Effector CD8-positive, alpha-beta T cell (primary cell): Measurements from ENCODE around the gene PLA2G4A.

Source experiments
- DNase-seq: peaks from one replicate; lab custom pipeline; 2025; lab: John Stamatoyannopoulos, UW

The PLA2G4A gene

DNA sequence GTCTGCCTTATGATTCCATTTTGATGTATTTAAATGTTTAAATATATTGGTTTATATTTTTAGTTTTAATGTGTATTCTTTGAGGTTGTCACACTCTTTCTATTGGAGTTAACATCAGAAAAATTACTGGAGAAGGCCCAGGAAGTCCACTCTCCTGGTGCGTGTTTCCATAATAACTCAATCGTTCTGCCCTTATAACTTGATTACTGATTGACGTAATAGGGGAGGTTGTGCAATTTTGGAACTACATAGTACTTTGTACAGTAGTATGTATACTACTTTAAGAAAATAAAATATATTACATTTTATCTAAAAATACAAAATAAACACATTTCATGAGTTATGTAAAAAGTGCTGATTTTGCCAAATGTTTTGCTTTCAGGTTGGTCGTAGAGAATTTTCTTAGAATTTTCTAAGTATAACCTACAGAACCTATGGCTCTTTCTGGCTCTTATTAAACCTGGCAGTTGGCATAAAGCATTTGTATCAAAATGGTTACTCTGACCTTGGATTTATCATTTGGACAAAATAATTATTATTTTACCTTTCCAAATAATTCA lies 5.7 kb downstream of the PLA2G4A start:
- DNase-seq = no peak

DNA sequence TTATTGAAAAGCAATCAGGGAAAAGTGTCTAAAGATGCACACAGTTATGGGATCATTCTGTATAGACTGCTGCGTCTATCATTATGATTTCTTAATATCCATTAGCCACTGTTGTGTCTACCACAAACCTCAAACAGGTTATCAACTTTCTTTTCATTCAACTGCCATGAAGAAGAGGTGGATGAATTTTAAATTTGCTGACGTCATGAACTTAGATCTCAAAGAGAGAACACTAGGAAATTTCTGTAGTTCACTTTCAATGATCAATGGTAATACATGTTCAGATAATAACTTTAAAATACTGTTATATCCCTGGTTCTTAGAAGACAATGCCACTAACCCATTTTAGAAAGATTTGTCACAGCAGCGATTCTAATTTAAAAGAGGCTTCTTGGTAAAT lies 6.7 kb downstream of the PLA2G4A start:
- no peak for DNase-seq

DNA sequence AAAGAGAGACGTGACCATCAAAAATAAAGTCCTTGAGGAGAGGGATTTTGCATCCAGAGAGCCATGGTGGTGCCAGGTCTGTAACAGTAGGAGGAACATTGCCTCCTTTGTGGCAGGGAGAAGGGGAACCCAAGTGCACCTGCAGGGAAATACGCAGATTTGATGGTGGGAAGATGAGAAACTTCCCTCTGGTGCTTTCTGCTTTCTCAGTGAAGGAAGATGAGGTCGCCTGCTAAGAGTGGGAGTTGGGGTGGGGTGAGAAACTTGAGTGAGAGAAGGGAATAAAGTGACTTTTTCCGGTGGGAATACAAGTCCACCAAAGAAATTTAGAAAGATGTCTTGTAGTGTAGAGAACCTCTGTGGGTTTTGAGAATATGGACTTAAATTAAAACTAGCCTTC lies 9.1 kb downstream of the PLA2G4A start:
- no peak for DNase-seq

GRCh38 chr1:186838380-186839040 lies 9.8 kb downstream of the PLA2G4A start:
- DNase-seq = no peak

DNA sequence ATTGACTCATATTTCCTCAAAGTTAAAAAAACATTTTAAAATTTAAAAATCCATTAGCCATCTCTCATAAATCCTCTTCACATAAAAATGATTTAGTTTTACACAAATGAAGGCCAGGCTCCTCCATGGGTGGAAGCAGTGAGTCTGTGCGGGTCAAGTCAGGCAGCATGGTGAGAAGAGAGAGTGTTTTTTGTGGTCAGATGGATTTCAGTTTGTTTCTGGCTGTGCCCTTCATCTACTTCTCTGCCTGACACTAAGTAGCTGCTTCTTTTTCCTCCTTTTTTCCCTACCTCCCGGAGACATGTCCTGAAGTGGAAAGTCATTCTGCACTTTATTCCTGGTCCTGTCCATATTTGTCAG lies 10.3 kb downstream of the PLA2G4A start:
- DNase-seq = no peak

DNA sequence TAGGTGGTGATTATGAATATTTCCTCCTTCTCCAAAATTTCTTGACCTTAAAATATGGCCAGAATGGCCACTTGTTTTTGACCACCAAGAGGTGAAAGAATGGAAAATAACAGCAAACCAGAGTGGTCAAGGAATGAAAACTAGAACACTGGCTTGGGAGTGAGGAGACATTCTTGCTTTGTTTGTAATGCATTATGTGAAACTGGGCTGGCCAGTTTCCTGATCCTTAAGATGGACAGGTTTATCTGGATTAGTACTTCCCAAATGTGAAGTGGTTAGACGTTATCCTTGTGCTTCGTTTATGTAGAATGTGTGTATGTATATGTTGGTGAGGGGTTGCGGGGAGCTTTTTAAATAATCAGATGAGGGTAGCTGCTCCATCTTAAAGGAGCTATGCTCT lies 12.8 kb downstream of the PLA2G4A start:
- no peak for DNase-seq

DNA sequence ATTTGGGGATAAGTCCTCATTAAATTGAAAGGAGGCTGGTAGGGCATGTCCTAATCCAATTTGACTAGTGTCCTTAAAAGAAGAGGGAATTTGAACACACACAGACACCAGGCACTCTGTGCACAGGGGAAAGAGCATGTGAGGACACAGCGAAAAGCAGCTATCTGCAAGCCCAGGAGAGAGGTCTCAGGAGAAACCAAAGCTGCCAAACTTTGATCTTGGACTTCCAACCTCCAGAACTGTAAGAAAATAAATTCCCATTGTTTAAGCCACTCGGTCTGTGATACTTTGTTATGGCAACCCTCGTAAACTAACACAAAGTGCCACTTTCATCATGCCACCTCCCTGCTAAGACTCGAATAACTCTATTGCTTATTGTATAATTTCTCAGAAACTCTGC lies 13.8 kb downstream of the PLA2G4A start:
- no peak for DNase-seq

DNA sequence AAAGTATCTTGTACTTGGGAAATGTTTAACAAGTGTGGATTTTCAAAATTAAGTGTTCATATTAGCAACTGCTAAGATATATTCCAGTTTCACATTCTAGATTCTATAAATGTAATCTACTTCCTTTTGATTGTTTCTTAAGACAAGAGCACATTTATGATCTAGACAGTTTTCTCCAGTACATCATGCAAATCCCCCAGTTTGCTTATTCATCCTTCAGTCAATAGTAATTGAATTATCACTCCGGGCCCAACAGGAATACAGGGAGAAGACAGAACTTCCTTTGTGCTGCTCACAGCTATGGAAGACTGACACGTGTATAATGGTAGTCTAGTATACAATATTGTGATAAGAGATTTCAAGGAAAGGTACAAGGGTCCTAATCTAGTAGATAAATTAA lies 14.5 kb downstream of the PLA2G4A start:
- no peak for DNase-seq

DNA sequence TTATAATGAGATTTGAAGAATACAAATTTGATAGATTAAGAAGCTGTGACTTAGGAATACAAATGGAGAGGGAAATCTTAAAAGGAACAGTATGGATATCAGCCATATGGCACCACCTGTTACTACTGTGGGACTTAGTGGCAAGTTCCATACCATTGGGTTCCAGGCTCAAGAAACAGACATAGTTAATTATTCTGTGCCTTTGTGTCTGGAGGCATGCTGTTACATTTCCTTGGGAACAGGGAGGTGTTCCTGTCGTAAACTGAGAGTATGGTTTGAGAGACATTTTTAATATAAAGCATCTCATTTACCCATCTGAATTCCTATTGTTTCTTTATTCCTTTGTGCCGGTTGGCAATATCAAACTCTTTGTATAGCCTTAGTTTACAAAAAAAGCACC lies 15.2 kb downstream of the PLA2G4A start:
- DNase-seq = no peak

- DNase-seq = no peak
These were observed 16.9 kb downstream of the PLA2G4A start for GRCh38 chr1:186845576-186846210.

DNA sequence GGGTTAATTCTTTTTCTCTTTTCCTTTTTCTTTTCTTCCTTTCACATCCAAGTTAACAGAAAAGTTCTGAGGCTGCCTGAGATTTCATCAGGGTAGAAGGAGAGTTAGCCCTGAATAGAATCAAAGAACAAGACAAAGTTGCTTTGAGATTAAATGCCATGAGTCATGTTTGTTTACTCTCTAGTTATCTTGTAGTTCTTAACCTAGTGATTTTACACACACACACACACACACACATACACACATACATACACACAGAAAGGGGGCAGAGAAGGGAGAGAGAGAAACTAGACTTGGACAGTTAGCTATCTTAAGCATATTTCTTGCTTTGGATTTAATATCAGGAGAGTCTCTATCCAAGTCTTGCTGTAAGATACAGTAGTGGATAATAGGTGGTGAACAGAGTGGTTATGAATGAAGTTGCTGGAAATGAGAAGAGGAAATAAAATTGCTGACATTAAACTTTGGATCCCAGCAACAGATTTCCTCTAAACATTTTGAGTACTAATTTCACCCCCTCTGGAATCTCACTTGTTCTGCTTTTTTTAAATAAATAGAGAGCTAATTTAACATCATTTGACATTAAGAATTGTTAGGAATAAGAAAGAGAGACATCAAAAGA lies 19.9 kb downstream of the PLA2G4A start:
- DNase-seq = no peak

- DNase-seq = no peak
These were observed 20.5 kb downstream of the PLA2G4A start for GRCh38 chr1:186849271-186849671.

DNA sequence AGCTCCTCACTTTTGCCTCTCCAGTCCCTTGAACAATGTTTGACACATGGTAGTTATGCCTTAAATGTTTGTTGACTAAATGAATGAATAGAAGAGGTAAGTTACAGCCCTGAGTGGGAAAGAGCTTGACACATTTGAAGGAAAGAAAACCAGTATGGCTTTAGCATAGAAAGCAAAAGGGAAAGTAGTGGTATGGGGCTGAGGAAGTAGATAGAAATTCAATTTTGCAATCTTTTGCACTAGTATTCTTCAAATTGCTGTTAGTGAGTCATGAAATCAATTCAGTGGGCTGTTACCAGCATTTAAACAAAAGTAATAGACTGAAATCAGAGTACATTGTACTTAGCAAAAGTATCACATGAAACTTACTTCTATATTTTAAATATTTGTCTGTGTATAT lies 21.1 kb downstream of the PLA2G4A start:
- no peak for DNase-seq

DNA sequence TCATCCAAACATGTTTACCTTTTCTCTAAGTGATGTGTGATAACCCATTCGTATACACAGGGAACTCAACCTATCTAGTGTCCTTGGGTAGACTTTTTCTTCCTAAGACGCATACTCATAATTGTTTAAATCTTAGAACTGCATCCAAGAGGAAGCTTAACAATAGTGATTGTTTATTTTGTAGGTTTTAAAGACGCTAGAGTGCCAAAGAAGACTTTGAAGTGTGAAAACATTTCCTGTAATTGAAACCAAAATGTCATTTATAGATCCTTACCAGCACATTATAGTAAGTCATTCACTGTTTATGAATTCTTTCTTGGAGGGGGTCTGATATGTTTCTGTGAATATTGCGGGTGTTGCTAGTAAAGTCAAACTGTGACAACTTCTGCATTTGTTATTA lies 25.4 kb downstream of the PLA2G4A start:
- no peak for DNase-seq

GRCh38 chr1:186858923-186859322 lies 30.2 kb downstream of the PLA2G4A start:
- DNase-seq = no peak

GRCh38 chr1:186859995-186860394 lies 31.2 kb downstream of the PLA2G4A start:
- DNase-seq = no peak

DNA sequence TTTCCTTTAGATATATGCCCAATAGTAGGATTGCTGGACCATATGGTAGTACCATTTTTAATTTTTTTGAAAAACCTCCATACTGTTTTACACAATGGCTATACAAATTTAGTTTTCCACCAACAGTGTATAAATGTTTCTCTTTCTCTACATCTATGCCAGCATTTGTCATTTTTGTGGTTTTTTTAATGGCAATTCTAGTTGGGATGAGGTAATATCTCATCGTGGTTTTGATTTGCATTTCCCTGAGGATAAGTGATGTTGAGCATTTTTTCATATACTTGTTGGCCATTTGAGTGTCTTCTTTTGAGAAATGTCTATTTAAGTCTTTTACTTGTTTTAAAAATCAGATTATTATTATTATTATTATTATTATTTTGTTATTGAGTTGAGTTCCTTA lies 35.5 kb downstream of the PLA2G4A start:
- DNase-seq = no peak

DNA sequence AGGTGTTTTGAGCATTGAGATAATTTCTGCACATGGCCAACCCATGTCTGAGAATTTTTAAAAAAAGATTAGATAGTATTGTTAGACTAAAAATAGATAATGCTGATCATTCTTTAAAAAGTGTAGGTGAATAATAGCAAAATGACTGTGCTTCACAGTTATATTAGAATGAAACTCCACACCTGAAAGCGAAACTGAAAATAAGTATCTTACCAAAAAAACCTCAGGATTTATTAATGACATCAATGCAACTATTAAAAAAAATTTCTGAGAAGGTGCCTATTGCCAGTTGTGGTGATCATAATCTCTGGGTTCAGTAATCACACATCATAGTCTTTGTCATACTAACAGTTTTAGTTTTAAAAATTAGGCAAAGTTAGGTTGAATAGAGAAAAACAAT lies 36.5 kb downstream of the PLA2G4A start:
- no peak for DNase-seq

DNA sequence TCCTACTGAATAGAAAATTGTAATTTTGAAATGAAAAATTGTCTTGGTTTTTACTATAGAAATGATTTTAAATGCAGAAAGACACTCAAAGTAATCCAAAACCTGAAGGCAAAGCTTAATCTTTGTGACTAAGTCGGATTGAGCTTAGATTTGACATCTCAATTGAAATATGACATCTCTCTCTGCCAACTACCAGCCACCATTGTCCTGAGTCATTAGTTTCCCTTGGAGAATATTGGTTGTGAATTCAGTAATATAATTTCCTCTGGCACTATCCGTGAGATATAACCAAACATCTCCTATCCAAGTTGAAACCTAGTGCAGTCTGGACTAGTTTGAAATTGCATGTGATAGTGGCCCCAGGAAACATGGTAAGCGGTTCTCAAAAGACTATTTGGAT lies 37.1 kb downstream of the PLA2G4A start:
- no peak for DNase-seq

DNA sequence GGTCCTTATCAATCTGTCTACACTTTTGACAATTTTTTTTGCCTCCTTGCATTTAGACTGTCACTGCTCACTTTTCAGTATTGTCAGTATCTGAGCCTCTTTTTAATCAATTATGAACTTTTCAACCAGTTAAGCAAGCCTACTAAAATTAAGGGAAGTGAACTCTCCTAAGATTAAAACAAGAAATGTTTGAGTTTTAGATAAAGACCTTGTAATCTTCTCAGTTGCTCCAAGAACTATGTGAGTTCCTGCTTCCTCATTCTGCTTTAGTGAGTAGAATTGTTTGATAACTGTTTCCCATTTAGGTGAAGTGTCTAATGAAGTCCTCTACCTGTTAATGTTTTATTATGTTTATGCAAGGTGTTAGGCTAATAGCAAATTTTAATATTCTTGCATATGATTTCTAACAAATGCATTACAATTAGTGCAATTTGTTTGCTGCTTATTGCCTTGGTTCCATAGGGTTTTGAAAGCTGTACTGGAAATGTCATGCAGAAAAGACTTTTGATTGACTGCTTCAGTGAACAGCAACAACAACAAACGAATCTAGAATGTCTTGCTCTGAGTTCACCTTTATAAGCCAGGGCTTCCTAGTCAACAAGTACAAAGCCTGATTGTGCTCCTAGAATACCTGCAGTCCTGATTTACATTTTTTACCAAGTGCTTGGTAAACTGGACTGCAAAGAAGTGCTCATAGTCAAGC lies 40.9 kb downstream of the PLA2G4A start:
- no peak for DNase-seq

- no peak for DNase-seq
These were observed 43.0 kb downstream of the PLA2G4A start for GRCh38 chr1:186871784-186872183.

- no peak for DNase-seq
These were observed 43.5 kb downstream of the PLA2G4A start for GRCh38 chr1:186872291-186872690.

- no peak for DNase-seq
These were observed 44.9 kb downstream of the PLA2G4A start for GRCh38 chr1:186873687-186874086.
